ENCODE results near the gene PRDM16. TPM values are rescaled to one million over a fixed set of nuclear protein-coding genes. Genes with fewer than 3 reads are reported as not detected.

The PRDM16 gene
- total and polyA plus RNA-seq, 2 of the 13 experiments (the other 11 are each of a cell fraction or from before 2014, with no cell fraction given): 0.15 to 0.81 TPM

- TF ChIP-seq, protein P1, sequence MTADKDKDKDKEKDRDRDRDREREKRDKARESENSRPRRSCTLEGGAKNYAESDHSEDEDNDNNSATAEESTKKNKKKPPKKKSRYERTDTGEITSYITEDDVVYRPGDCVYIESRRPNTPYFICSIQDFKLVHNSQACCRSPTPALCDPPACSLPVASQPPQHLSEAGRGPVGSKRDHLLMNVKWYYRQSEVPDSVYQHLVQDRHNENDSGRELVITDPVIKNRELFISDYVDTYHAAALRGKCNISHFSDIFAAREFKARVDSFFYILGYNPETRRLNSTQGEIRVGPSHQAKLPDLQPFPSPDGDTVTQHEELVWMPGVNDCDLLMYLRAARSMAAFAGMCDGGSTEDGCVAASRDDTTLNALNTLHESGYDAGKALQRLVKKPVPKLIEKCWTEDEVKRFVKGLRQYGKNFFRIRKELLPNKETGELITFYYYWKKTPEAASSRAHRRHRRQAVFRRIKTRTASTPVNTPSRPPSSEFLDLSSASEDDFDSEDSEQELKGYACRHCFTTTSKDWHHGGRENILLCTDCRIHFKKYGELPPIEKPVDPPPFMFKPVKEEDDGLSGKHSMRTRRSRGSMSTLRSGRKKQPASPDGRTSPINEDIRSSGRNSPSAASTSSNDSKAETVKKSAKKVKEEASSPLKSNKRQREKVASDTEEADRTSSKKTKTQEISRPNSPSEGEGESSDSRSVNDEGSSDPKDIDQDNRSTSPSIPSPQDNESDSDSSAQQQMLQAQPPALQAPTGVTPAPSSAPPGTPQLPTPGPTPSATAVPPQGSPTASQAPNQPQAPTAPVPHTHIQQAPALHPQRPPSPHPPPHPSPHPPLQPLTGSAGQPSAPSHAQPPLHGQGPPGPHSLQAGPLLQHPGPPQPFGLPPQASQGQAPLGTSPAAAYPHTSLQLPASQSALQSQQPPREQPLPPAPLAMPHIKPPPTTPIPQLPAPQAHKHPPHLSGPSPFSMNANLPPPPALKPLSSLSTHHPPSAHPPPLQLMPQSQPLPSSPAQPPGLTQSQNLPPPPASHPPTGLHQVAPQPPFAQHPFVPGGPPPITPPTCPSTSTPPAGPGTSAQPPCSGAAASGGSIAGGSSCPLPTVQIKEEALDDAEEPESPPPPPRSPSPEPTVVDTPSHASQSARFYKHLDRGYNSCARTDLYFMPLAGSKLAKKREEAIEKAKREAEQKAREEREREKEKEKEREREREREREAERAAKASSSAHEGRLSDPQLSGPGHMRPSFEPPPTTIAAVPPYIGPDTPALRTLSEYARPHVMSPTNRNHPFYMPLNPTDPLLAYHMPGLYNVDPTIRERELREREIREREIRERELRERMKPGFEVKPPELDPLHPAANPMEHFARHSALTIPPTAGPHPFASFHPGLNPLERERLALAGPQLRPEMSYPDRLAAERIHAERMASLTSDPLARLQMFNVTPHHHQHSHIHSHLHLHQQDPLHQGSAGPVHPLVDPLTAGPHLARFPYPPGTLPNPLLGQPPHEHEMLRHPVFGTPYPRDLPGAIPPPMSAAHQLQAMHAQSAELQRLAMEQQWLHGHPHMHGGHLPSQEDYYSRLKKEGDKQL (CRISPR knock-in tag; IDR thresholded peaks at IDR 0.05; ENCODE audit: low read depth): no peak
- TF ChIP-seq MZF1 (CRISPR knock-in tag; IDR thresholded peaks at IDR 0.05; ENCODE audit: borderline replicate concordance): no peak
- TF ChIP-seq EEA1 (CRISPR knock-in tag; IDR thresholded peaks at IDR 0.05; ENCODE audit: borderline replicate concordance): no peak
- no peak for TF ChIP-seq SRY (CRISPR knock-in tag; IDR thresholded peaks at IDR 0.05)
- TF ChIP-seq SMAD1 (CRISPR knock-in tag; IDR thresholded peaks at IDR 0.05; ENCODE audit: borderline replicate concordance, low read depth): no peak
- TF ChIP-seq ZNF292 (CRISPR knock-in tag; IDR thresholded peaks at IDR 0.05; ENCODE audit: borderline replicate concordance, low read depth): no peak
- peak; percentile 37; the same call in 1 of the 2 replicates for TF ChIP-seq ZNF574 (CRISPR knock-in tag; IDR thresholded peaks at IDR 0.05)
- no peak for TF ChIP-seq ZSCAN29 (CRISPR knock-in tag; conservative IDR thresholded peaks at IDR 0.05)
- no peak for TF ChIP-seq ZNF614 (CRISPR knock-in tag; IDR thresholded peaks at IDR 0.05; ENCODE audit: borderline replicate concordance)
- no peak; the same call in 1 of the 2 replicates for TF ChIP-seq KLF15 (CRISPR knock-in tag; IDR thresholded peaks at IDR 0.05; ENCODE audit: borderline replicate concordance)
- no peak for TF ChIP-seq U2AF1 (optimal IDR thresholded peaks at IDR 0.05; ENCODE audit: low read depth, low read length)
- TF ChIP-seq PCBP1 (IDR thresholded peaks at IDR 0.05; ENCODE audit: borderline replicate concordance, low read depth, low read length): no peak
- no peak for TF ChIP-seq ZNF296 (CRISPR knock-in tag; conservative IDR thresholded peaks at IDR 0.05)
- no peak; the same call in 1 of the 2 replicates for TF ChIP-seq KDM5B (CRISPR knock-in tag; IDR thresholded peaks at IDR 0.05; ENCODE audit: borderline replicate concordance)
- TF ChIP-seq AGO2 (optimal IDR thresholded peaks at IDR 0.05; ENCODE audit: low read depth, low read length): no peak
- TF ChIP-seq NR2C2 (CRISPR knock-in tag; IDR thresholded peaks at IDR 0.05; ENCODE audit: borderline replicate concordance): peak; percentile 45; the same call in 1 of the 2 replicates
- no peak for TF ChIP-seq ZNF564 (CRISPR knock-in tag; IDR thresholded peaks at IDR 0.05)
- TF ChIP-seq MTA1 (CRISPR knock-in tag; IDR thresholded peaks at IDR 0.05; ENCODE audit: borderline replicate concordance): peak; percentile 77; the same call in 1 of the 2 replicates
- TF ChIP-seq XRCC5 (optimal IDR thresholded peaks at IDR 0.05; ENCODE audit: low read length): no peak
- TF ChIP-seq ZFP90 (CRISPR knock-in tag; IDR thresholded peaks at IDR 0.05; ENCODE audit: borderline replicate concordance): no peak
- peak; percentile 70 for TF ChIP-seq ZFX (CRISPR knock-in tag; IDR thresholded peaks at IDR 0.05; ENCODE audit: low read depth)
Measured at GRCh38 chr1:3251099-3251806, 182.2 kb downstream of the PRDM16 start (continued).
